SK-N-SH (cell line): Measurements from ENCODE around the gene PPP1R12B. TPM values are rescaled to one million over a fixed set of nuclear protein-coding genes. Genes with fewer than 3 reads are reported as not detected.

Experiments
- CTCF ChIA-PET: fragments of 300-600, 350-600 bp; formaldehyde crosslinking; extraction: SDS; loops from one replicate; lab custom pipeline; 2021; lab: Yijun Ruan, JAX
- POLR2A ChIA-PET: fragments of 350-600 bp; sonication (Branson Sonifier 250); formaldehyde crosslinking; extraction: SDS; loops from one replicate; lab custom pipeline; 2020; ENCODE audit warnings: antibody characterized with exemption, inconsistent platforms; lab: Yijun Ruan, JAX
- DNase-seq: peaks from one replicate; pipeline ENCODE4 v3.0.0; 2012
- H2AFZ ChIP-seq: fragments of 200-600 bp; sonication (generic); 2 replicates; pipeline ENCODE4 v1.8.1; 2016; ENCODE audit warnings: antibody characterized with exemption, mild to moderate bottlenecking, low read depth
- H3F3A ChIP-seq: fragments of 200-600 bp; sonication (generic); replicated peaks from 2 replicates; pipeline ENCODE3; 2016; ENCODE audit warnings: antibody characterized with exemption, mild to moderate bottlenecking; ENCODE audit not compliant: insufficient read depth
- H3K27ac ChIP-seq, 2 experiments: fragments of 200-500 bp in 1 of 2; fragments of 200-600 bp in 1 of 2; sonication (Bioruptor generic) in 1 of 2; sonication (generic), shearing (Covaris generic) in 1 of 2; 2 replicates each; pipeline versions ENCODE4 v1.5.1 to v1.6.1; 2014 to 2016; ENCODE audit warnings: low read depth in 2 of 2, inconsistent platforms in 1 of 2, low read length in 1 of 2, mild to moderate bottlenecking in 1 of 2, mixed read lengths in 1 of 2
- H3K27me3 ChIP-seq: fragments of 200-600 bp; sonication (generic), shearing (Covaris generic); 2 replicates; pipeline ENCODE4 v1.6.1; 2016; ENCODE audit warnings: mixed run types; ENCODE audit not compliant: insufficient read depth
- H3K36me3 ChIP-seq, 2 experiments: fragments of 200-500 bp in 1 of 2; fragments of 200-600 bp in 1 of 2; sonication (Bioruptor generic) in 1 of 2; sonication (generic) in 1 of 2; replicated peaks in 1 of 2; 2 replicates each; pipeline versions ENCODE3 to v1.5.1; 2014 to 2016; ENCODE audit warnings: low read length in 1 of 2, mild to moderate bottlenecking in 1 of 2; ENCODE audit not compliant: insufficient read depth in 2 of 2, control insufficient read depth in 1 of 2
- H3K4me1 ChIP-seq, 2 experiments: fragments of 200-500 bp in 1 of 2; fragments of 200-600 bp in 1 of 2; sonication (Bioruptor generic) in 1 of 2; sonication (generic), shearing (Covaris generic) in 1 of 2; 2 replicates each; pipeline versions ENCODE4 v1.5.1 to v1.6.1; 2014 to 2016; ENCODE audit warnings: low read depth in 1 of 2, low read length in 1 of 2, mixed run types in 1 of 2; ENCODE audit not compliant: insufficient read depth in 2 of 2, control insufficient read depth in 1 of 2
- H3K4me2 ChIP-seq: fragments of 200-600 bp; sonication (generic), shearing (Covaris generic); 2 replicates; pipeline ENCODE4 v1.6.1; 2017; ENCODE audit warnings: mixed run types
- H3K4me3 ChIP-seq, 2 experiments: fragments of 200-500 bp in 1 of 2; fragments of 200-600 bp in 1 of 2; sonication (Bioruptor generic) in 1 of 2; sonication (generic), shearing (Covaris generic) in 1 of 2; 2 replicates each; pipeline versions ENCODE4 v1.5.1 to v1.8.1; 2014 to 2016; ENCODE audit warnings: low read depth in 2 of 2, inconsistent platforms in 1 of 2, low read length in 1 of 2, mild to moderate bottlenecking in 1 of 2, mixed read lengths in 1 of 2, moderate library complexity in 1 of 2
- H3K79me2 ChIP-seq: fragments of 200-600 bp; sonication (generic); 2 replicates; pipeline ENCODE4 v1.8.1; 2017; ENCODE audit warnings: mild to moderate bottlenecking; ENCODE audit not compliant: insufficient read depth
- H3K9ac ChIP-seq: fragments of 200-600 bp; sonication (generic); 2 replicates; pipeline ENCODE4 v1.6.1; 2017; ENCODE audit warnings: mixed run types
- H3K9me2 ChIP-seq: fragments of 200-600 bp; sonication (generic); 2 replicates; pipeline ENCODE4 v1.6.1; 2017; ENCODE audit warnings: mixed run types
- H3K9me3 ChIP-seq: fragments of 200-600 bp; sonication (generic); 2 replicates; pipeline ENCODE4 v1.6.1; 2017; ENCODE audit warnings: mixed run types, mild to moderate bottlenecking, moderate library complexity
- H4K20me1 ChIP-seq: fragments of 200-600 bp; sonication (generic); 2 replicates; pipeline ENCODE4 v1.6.1; 2017; ENCODE audit warnings: mild to moderate bottlenecking, mixed run types; ENCODE audit not compliant: insufficient read depth
- CTCF ChIP-seq: fragments of 200-600 bp; sonication (generic); IDR thresholded peaks from 2 replicates; pipeline ENCODE4 v1.6.1; 2017; ENCODE audit warnings: antibody characterized with exemption, mild to moderate bottlenecking, moderate library complexity
- GABPA ChIP-seq: IDR thresholded peaks from 2 replicates; pipeline ENCODE4 v1.4.0; 2012; ENCODE audit warnings: low read depth, mild to moderate bottlenecking
- RAD21 ChIP-seq: IDR thresholded peaks from 2 replicates; pipeline ENCODE4 v1.6.1; 2012; ENCODE audit warnings: mild to moderate bottlenecking, low read length
- USF1 ChIP-seq: IDR thresholded peaks from 2 replicates; pipeline ENCODE4 v1.4.0; 2012; ENCODE audit warnings: low read depth, borderline replicate concordance
- YY1 ChIP-seq: IDR thresholded peaks from 2 replicates; pipeline ENCODE4 v1.4.0; 2012; ENCODE audit warnings: low read depth, mild to moderate bottlenecking
- WGBS: methylation state at CpG from one replicate; pipeline ENCODE4 v1.1.6; 2017; ENCODE audit warnings: low lambda C conversion rate; 5-methylcytosine and 5-hydroxymethylcytosine counted together
- polyA plus RNA-seq, 3 experiments: library from polyadenylated mRNA; depleted of rRNA; stranded (reverse); fragments of >200 nt; gene quantifications; 2 replicates each; pipeline ENCODE4 v1.2.3, GENCODE V29; 2012
- TF ChIP-seq, protein P1 (sequence below): IDR thresholded peaks from 2 replicates; pipeline ENCODE4 v1.6.1; 2012; ENCODE audit warnings: mild to moderate bottlenecking, low read depth, low read length, moderate library complexity

The PPP1R12B gene
- polyA plus RNA-seq, 1 of the 3 experiments (the other 2 are of a cell fraction): 2.8 TPM

- TF ChIP-seq, protein P1, sequence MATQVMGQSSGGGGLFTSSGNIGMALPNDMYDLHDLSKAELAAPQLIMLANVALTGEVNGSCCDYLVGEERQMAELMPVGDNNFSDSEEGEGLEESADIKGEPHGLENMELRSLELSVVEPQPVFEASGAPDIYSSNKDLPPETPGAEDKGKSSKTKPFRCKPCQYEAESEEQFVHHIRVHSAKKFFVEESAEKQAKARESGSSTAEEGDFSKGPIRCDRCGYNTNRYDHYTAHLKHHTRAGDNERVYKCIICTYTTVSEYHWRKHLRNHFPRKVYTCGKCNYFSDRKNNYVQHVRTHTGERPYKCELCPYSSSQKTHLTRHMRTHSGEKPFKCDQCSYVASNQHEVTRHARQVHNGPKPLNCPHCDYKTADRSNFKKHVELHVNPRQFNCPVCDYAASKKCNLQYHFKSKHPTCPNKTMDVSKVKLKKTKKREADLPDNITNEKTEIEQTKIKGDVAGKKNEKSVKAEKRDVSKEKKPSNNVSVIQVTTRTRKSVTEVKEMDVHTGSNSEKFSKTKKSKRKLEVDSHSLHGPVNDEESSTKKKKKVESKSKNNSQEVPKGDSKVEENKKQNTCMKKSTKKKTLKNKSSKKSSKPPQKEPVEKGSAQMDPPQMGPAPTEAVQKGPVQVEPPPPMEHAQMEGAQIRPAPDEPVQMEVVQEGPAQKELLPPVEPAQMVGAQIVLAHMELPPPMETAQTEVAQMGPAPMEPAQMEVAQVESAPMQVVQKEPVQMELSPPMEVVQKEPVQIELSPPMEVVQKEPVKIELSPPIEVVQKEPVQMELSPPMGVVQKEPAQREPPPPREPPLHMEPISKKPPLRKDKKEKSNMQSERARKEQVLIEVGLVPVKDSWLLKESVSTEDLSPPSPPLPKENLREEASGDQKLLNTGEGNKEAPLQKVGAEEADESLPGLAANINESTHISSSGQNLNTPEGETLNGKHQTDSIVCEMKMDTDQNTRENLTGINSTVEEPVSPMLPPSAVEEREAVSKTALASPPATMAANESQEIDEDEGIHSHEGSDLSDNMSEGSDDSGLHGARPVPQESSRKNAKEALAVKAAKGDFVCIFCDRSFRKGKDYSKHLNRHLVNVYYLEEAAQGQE: no peak
- TF ChIP-seq USF1: no peak
- no peak for TF ChIP-seq CTCF
Observed at GRCh38 chr1:202323731-202324130, 24.8 kb upstream of the PPP1R12B start (continued).

DNA sequence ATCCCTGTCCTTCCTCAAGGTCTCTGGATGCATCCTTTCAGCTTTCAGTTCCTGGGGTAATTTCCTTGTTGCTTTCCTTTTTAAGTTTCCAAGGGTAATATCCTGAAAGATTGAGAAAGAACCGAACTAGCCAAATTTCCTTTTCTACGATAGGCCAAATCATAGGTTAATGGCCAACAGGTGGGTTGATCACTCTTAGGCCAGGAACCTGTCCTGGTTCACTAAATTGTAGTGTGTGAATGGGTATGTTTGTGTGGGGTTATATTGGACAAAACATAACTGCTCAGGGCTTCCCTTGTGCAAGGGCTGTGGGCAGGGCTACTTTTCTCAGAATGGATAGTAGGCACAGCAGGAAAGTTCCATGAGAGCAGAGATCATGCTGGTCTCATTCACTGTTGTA lies 23.9 kb upstream of the PPP1R12B start:
- Histone ChIP-seq H2AFZ (no peak overlapping the region), H3K9me3 (no peaks in the 10 kb centered on the region), H3K4me1 (no peaks in the 10 kb centered on the region), H3K4me2 (no peak overlapping the region), H3K79me2 (no peaks in the 10 kb centered on the region), H3K4me3 (no peak overlapping the region), H3K36me3 (peaks cover 0 to 3% of the 10 kb centered on the region in 2 experiments)
- ChIA-PET POLR2A (no interaction called here), CTCF (interaction anchor here (1.1 to 1.9 kb wide), 3 partner anchors 9 to 135 kb away, joined by 3 to 7 read pairs (median 6); no protein-coding TSS in a partner anchor)
- WGBS: 81% methylated on average over 2 of the region's 2 CpGs
- no peak for TF ChIP-seq RAD21
- TF ChIP-seq, all 33 proteins: peak for 0
- no peaks in the 10 kb centered on the region for H3K9me2 ChIP-seq
- H3K27me3 ChIP-seq: no peaks in the 10 kb centered on the region
- no peaks in the 10 kb centered on the region for H4K20me1 ChIP-seq
- H3K9ac ChIP-seq: no peak overlapping the region
- no peak overlapping the region for H3K27ac ChIP-seq
- DNase-seq: no peak
- no peaks in the 10 kb centered on the region for H3F3A ChIP-seq

DNA sequence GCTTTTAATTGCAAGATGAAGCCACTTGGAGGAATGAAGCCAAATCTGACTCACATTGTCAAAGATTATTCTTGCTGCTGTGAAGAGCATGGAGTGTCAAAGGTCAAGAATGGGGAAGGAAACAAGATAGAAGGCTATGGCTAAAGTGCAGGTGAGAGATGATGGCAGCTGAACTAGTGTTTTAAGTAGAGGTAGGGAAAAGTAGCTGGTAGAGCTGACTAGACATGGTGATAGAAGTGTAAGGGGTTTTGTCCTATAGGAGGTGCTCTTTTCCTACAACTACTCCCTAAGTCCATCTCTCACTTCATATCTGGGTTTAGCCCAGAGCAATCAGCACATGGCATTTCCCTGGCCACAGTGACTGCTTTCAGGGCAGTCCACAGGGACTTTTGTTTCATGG lies 18.6 kb upstream of the PPP1R12B start:
- Histone ChIP-seq H3K9me3 (no peaks in the 10 kb centered on the region), H3K36me3 (peaks cover 31 to 49% of the 10 kb centered on the region in 2 experiments), H3K9me2 (no peaks in the 10 kb centered on the region), H4K20me1 (no peaks in the 10 kb centered on the region), H2AFZ (no peak overlapping the region), H3K4me2 (no peak overlapping the region), H3K79me2 (no peaks in the 10 kb centered on the region), H3K4me3 (no peak overlapping the region), H3K4me1 (no peaks in the 10 kb centered on the region), H3K27ac (no peak overlapping the region), H3K27me3 (no peaks in the 10 kb centered on the region), H3F3A (peaks cover 11% of the 10 kb centered on the region), H3K9ac (no peak overlapping the region)
- no peak for DNase-seq
- CTCF ChIA-PET: interaction anchor here (1.0 to 3.7 kb wide), 8 partner anchors 8 to 146 kb away, joined by 3 to 16 read pairs (median 4); no protein-coding TSS in a partner anchor
- no peak for TF ChIP-seq YY1
- no peak for TF ChIP-seq GABPA
- POLR2A ChIA-PET: interaction anchor here (1.1 kb wide), 1 partner anchor 12 kb away, joined by 3 read pairs; the partner anchor contains the start of gene UBE2T
